ENCODE results near the gene KRTAP3-2. TPM values are rescaled to one million over a fixed set of nuclear protein-coding genes. Genes with fewer than 3 reads are reported as not detected.

The KRTAP3-2 gene
- total RNA-seq, 4 donors from 2014 or later: not detected

GRCh38 chr17:40978575-40979151, 21.0 kb downstream of the KRTAP3-2 start:
- no peaks in the 10 kb centered on the region for H3K36me3 ChIP-seq
- no peaks in the 10 kb centered on the region for H3K9me3 ChIP-seq
- intact Hi-C loops (cut with DNase I; ENCODE audit: low total_unique reads) (no loop called here), in situ Hi-C loops (cut with MboI; ENCODE audit: low sequenced_read_pairs in 4 of 4) (no loop called here)
- H3K4me1 ChIP-seq: peaks cover 0 to 5% of the 10 kb centered on the region in 2 donors
- DNase-seq: no peak
- H3K27ac ChIP-seq: no peak overlapping the region
- ATAC-seq: no peak
- no peak overlapping the region for H3K4me3 ChIP-seq
- no peaks in the 10 kb centered on the region for H3K27me3 ChIP-seq
- no peak for TF ChIP-seq POLR2A (IDR thresholded peaks at IDR 0.05)
- TF ChIP-seq, protein P1, sequence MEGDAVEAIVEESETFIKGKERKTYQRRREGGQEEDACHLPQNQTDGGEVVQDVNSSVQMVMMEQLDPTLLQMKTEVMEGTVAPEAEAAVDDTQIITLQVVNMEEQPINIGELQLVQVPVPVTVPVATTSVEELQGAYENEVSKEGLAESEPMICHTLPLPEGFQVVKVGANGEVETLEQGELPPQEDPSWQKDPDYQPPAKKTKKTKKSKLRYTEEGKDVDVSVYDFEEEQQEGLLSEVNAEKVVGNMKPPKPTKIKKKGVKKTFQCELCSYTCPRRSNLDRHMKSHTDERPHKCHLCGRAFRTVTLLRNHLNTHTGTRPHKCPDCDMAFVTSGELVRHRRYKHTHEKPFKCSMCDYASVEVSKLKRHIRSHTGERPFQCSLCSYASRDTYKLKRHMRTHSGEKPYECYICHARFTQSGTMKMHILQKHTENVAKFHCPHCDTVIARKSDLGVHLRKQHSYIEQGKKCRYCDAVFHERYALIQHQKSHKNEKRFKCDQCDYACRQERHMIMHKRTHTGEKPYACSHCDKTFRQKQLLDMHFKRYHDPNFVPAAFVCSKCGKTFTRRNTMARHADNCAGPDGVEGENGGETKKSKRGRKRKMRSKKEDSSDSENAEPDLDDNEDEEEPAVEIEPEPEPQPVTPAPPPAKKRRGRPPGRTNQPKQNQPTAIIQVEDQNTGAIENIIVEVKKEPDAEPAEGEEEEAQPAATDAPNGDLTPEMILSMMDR (IDR thresholded peaks at IDR 0.05 in 4 of 5, conservative IDR thresholded peaks at IDR 0.05 in 1 of 5): no peak

DNA sequence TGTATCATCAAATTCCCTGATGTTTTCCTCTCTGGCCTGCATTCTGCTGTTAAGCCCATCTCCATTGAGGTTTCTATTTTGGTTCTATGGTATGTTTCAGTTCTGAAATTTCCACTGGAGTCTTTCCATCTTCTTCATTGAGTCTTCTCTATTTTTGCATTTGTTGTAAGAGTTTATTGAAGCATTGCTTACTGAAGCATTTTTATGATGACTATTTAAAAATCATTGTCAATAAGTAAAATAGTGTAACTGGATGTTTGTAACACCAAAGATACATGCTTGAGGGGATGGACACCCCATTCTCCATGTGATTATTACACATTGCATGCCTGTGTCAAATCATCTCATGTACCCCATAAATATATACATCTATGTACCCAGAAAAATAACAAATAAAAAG, 24.2 kb downstream of the KRTAP3-2 start:
- no peak overlapping the region for H3K27ac ChIP-seq
- H3K9me3 ChIP-seq: no peaks in the 10 kb centered on the region
- H3K4me3 ChIP-seq: no peak overlapping the region
- H3K36me3 ChIP-seq: no peaks in the 10 kb centered on the region
- H3K4me1 ChIP-seq: no peaks in the 10 kb centered on the region
- TF ChIP-seq, protein P1 (IDR thresholded peaks at IDR 0.05 in 4 of 5, conservative IDR thresholded peaks at IDR 0.05 in 1 of 5): no peak
- no peak for TF ChIP-seq POLR2A (IDR thresholded peaks at IDR 0.05)
- in situ Hi-C loops (cut with MboI; ENCODE audit: low sequenced_read_pairs in 4 of 4): no loop called here
- no peak for DNase-seq
- no peaks in the 10 kb centered on the region for H3K27me3 ChIP-seq
- intact Hi-C loops (cut with DNase I; ENCODE audit: low total_unique reads): no loop called here
- no peak for ATAC-seq

DNA sequence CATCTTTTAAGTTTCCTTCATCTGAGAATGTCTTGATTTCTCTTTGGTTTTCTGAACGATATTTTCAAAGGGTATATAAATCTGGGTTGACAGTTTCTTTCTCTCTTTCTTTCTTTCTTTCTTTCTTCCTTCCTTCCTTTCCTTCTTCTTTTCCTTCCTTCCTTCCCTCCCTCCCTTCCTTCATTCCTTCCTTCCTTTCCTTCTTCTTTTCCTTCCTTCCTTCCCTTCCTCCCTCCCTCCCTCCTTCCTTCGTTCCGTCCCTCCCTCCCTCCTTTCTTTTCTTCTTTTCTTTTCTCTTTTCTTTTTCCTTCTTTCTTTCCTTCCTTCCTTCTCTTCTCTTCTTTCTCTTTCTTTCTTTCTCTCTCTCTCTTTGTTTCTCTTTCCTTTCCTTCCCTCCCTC, 25.3 kb downstream of the KRTAP3-2 start:
- Histone ChIP-seq H3K27me3 (no peaks in the 10 kb centered on the region), H3K9me3 (no peaks in the 10 kb centered on the region), H3K36me3 (no peaks in the 10 kb centered on the region), H3K27ac (no peak overlapping the region), H3K4me1 (no peaks in the 10 kb centered on the region), H3K4me3 (no peak overlapping the region)
- in situ Hi-C loops (cut with MboI; ENCODE audit: low sequenced_read_pairs in 4 of 4) (loop anchor here in 2 of 4 donors (25.0 kb wide), 2 partner anchors 88 to 112 kb away; partner anchors contain the start of genes KRT12 (in 1 of the 2), KRTAP2-2 (in 1 of the 2), KRTAP2-3 (in 1 of the 2) and KRTAP2-4 (in 1 of the 2)), intact Hi-C loops (cut with DNase I; ENCODE audit: low total_unique reads) (no loop called here)
- ATAC-seq: no peak
- TF ChIP-seq, protein P1 (IDR thresholded peaks at IDR 0.05 in 4 of 5, conservative IDR thresholded peaks at IDR 0.05 in 1 of 5): no peak
- TF ChIP-seq POLR2A (IDR thresholded peaks at IDR 0.05): no peak
- DNase-seq: no peak

GRCh38 chr17:40967582-40967981, 32.1 kb downstream of the KRTAP3-2 start:
- no peaks in the 10 kb centered on the region for H3K36me3 ChIP-seq
- H3K4me1 ChIP-seq: no peaks in the 10 kb centered on the region
- no peak overlapping the region for H3K27ac ChIP-seq
- in situ Hi-C loops (cut with MboI; ENCODE audit: low sequenced_read_pairs in 4 of 4) (loop anchor here in 2 of 4 donors (25.0 kb wide), 2 partner anchors 95 to 105 kb away; partner anchors contain the start of genes KRT12 (in 1 of the 2), KRTAP2-2 (in 1 of the 2), KRTAP2-3 (in 1 of the 2) and KRTAP2-4 (in 1 of the 2)), intact Hi-C loops (cut with DNase I; ENCODE audit: low total_unique reads) (no loop called here)
- H3K9me3 ChIP-seq: no peaks in the 10 kb centered on the region
- H3K4me3 ChIP-seq: no peak overlapping the region
- no peak for TF ChIP-seq POLR2A (IDR thresholded peaks at IDR 0.05)
- TF ChIP-seq, protein P1 (IDR thresholded peaks at IDR 0.05 in 4 of 5, conservative IDR thresholded peaks at IDR 0.05 in 1 of 5): no peak
- no peak for ATAC-seq
- DNase-seq: no peak
- H3K27me3 ChIP-seq: no peaks in the 10 kb centered on the region
